D721Med (cell line): ENCODE data around the gene DLAT.
"Not testable (repeated sequence)": the region's sequence is repeated elsewhere in the genome, so short reads cannot be mapped to it uniquely, and the experiment has no call there.

Experiments used
- DNase-seq: peaks from one replicate; pipeline ENCODE4 v3.0.0; 2011; ENCODE audit warnings: low spot score; ENCODE audit not compliant: insufficient read length
- FAIRE-seq: peaks from 2 replicates; lab custom pipeline; 2011; peaks lifted over from hg19 to GRCh38; lab: Jason Lieb, UNC
- TF ChIP-seq, protein P1 (sequence below): IDR thresholded peaks from 2 replicates; pipeline ENCODE4 v1.5.1; 2012; ENCODE audit warnings: mild to moderate bottlenecking, control low read depth; ENCODE audit not compliant: insufficient read depth; ENCODE audit errors: missing control alignments

DLAT gene

DNA sequence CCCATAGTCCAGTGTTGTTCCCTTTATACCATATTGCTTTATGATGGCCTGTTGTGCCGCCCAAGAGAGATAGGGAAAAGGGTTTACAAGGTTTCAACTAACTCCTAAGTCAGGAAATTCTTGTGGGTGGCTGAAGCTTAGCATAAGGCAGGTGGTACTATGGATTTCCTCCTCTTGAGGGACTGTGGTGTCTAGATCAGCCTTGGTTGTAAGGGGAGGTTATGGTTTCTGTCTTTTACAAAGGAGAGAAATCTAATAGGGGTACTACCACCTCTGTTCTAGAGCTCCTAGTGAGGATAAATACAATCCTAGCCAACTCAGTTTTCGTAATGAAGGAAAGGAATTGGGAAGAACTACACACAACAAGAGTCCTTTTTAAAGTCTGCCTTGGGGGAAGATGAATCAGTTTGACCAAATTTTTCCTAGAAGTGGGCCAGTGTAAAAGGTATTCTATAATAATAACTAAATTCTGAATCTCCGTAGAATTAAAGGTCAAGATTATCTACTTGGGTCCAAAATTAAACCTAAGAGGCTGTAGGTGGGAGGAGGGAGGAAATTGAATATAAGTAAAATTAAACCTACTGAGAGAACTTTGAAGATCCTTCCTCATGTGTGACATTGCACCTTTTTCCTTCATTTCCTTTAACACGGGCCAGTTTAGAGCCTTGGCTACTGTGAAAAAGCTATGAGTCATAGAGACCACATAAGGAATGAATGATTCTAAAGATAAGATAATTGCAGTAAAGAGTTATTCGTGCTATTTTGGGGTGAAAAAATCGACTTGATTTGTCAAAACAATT, 17.2 kb downstream of the DLAT start:
- no peak for DNase-seq
- TF ChIP-seq, protein P1, sequence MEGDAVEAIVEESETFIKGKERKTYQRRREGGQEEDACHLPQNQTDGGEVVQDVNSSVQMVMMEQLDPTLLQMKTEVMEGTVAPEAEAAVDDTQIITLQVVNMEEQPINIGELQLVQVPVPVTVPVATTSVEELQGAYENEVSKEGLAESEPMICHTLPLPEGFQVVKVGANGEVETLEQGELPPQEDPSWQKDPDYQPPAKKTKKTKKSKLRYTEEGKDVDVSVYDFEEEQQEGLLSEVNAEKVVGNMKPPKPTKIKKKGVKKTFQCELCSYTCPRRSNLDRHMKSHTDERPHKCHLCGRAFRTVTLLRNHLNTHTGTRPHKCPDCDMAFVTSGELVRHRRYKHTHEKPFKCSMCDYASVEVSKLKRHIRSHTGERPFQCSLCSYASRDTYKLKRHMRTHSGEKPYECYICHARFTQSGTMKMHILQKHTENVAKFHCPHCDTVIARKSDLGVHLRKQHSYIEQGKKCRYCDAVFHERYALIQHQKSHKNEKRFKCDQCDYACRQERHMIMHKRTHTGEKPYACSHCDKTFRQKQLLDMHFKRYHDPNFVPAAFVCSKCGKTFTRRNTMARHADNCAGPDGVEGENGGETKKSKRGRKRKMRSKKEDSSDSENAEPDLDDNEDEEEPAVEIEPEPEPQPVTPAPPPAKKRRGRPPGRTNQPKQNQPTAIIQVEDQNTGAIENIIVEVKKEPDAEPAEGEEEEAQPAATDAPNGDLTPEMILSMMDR: no peak
- FAIRE-seq: no peak

DNA sequence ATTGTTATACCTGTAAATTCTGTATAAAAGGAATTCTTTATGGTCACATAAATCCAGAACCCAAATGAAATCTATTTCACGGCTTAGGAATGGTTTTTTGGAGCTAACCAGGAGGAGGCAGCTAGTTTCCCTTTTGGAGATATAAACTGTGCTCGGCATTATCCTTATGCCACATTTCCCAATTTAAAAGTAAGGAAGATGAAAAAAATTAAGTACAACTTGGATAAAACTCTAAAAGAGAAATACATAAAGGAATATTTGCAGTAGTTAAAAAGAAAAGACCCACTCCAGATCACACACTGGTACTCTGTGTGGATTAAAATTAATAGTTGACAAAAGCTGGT, 17.7 kb downstream of the DLAT start:
- no peak for FAIRE-seq
- no peak for DNase-seq
- TF ChIP-seq, protein P1: no peak

DNA sequence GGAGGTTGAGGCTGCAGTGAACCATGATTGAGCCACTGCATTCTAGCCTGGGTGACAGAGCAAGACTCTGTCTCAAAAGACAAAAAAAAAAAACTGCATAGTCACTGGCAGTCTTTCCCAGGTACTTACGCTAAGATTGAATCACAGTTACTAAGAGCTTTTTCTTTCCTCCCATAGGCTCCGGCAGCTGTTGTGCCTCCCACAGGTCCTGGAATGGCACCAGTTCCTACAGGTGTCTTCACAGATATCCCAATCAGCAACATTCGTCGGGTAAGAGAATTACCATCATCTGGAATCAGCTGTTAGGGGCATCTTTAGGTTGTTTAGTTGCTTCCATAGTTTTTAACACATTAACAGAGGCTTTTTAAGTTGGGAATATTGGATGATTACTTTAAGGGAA, 19.8 kb downstream of the DLAT start:
- DNase-seq: no peak
- TF ChIP-seq, protein P1: no peak
- no peak for FAIRE-seq

DNA sequence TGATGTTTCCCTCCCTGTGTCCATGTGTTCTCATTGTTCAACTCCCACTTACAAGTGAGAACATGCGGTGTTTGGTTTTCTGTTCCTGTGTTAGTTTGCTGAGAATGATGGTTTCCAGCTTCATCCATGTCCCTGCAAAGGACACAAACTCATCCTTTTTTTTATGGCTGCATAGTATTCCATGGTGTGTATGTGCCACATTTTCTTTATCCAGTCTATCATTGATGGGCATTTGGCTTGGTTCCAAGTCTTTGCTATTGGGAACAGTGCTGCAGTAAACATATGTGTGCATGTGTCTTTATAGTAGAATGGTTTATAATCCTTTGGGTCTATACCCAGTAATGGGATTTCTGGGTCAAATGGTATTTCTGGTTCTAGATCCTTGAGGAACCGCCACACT, 21.4 kb downstream of the DLAT start:
- DNase-seq, FAIRE-seq: not testable (repeated sequence)

DNA sequence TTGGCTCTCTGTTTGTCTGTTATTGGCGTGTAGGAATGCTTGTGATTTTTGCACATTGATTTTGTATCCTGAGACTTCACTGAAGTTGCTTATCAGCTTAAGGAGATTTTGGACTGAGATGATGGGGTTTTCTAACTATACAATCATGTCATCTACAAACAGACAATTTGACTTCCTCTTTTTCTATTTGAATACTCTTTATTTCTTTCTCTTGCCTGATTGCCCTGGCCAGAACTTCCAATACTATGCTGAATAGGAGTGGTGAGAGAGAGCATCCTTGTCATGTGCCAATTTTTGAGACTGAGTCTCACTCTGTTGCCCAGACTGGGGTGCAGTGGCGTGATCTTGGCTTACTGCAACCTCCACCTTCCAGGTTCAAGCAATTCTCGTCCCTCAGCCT, 23.0 kb downstream of the DLAT start:
- not testable (repeated sequence) for FAIRE-seq, DNase-seq

DNA sequence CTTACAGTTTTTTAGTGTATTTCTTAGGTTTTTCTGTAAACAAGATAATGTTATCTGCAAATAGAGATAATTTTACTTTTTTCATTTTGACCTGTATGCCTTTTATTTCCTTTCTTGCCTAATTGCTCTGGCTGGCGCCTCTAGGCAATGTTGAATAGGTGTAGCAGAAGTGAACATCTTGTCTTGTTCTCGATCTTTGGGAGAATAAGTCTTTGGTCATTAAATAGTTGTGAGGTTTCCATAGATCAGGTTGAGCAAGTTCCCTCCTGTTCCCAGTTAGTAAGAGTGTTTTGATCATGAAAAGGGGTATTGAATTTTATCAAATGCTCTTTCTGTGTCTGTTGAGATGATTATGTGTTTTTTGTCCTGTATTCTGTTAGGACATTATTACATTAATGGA, 24.6 kb downstream of the DLAT start:
- DNase-seq (no peak), FAIRE-seq (peak; percentile 46)
- TF ChIP-seq, protein P1: no peak

DNA sequence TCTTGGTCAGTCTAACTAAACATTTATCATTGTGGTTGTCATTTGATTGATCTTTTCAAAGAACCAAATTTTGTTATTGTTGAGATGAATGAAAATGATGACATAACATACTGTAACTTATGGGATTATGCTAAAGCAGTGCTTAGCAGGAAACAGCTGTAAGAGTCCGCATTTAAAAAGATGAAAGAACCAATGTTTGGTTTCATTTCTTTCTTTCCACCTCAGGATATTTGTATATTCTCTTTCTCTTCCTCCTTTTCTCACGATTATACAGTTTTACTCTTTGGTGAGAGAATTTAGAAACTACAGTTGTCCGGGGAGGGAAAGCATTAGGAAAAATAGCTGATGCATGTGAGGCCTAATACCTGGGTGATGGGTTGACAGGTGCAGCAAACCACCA, 25.5 kb downstream of the DLAT start:
- FAIRE-seq: peak; percentile 61
- DNase-seq: no peak
- TF ChIP-seq, protein P1: no peak

DNA sequence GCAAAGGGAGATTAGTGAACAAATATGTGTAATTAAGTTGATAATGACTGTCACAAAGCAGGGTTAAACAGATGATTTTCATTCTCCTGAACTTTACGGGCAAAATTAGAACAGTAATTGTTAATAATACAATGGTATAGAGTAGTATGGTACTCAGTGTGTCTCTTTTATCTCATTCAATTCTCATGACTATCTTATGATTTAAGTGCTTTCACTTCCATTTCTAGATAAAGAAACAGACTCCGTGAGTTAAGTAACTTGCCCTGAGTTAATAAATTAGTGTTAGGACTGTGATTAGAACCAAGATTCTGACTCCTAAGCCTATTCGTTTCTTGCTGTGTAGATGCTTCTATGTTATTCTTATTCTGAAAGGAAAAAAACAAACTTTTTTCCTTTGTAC, 26.6 kb downstream of the DLAT start:
- no peak for FAIRE-seq

More for the DNA sequence above, 26.6 kb downstream of the DLAT start:
- no peak for DNase-seq
- TF ChIP-seq, protein P1: no peak
